Glutamatergic neuron (in vitro differentiated cells): ENCODE measurements around the gene MPND. TPM values are rescaled to one million over a fixed set of nuclear protein-coding genes. Genes with fewer than 3 reads are reported as not detected.

Experiments
- DNase-seq: peaks from one replicate; pipeline ENCODE4 v3.0.0; 2022
- H3K27ac Mint-ChIP-seq: one replicate; pipeline ENCODE4 v1.8.0; 2020; ENCODE audit warnings: mild to moderate bottlenecking, mixed read lengths, inconsistent platforms; ENCODE audit not compliant: unreplicated experiment
- H3K27me3 Mint-ChIP-seq: one replicate; pipeline ENCODE4 v1.8.0; 2020; ENCODE audit warnings: mild to moderate bottlenecking, moderate library complexity, mixed read lengths, inconsistent platforms; ENCODE audit not compliant: unreplicated experiment
- H3K36me3 Mint-ChIP-seq: one replicate; pipeline ENCODE4 v1.8.0; 2020; ENCODE audit warnings: mild to moderate bottlenecking, mixed read lengths, inconsistent platforms; ENCODE audit not compliant: unreplicated experiment
- H3K4me1 Mint-ChIP-seq: one replicate; pipeline ENCODE4 v1.8.0; 2020; ENCODE audit warnings: mild to moderate bottlenecking, low read depth, mixed read lengths, inconsistent platforms; ENCODE audit not compliant: unreplicated experiment
- H3K4me3 Mint-ChIP-seq: one replicate; pipeline ENCODE4 v1.8.0; 2020; ENCODE audit warnings: mild to moderate bottlenecking, mixed read lengths, inconsistent platforms; ENCODE audit not compliant: unreplicated experiment
- H3K9me3 Mint-ChIP-seq: one replicate; pipeline ENCODE4 v1.8.0; 2020; ENCODE audit warnings: mild to moderate bottlenecking, moderate library complexity, mixed read lengths, inconsistent platforms; ENCODE audit not compliant: unreplicated experiment
- CTCF ChIP-seq: fragments of 200-600 bp; sonication (generic); IDR thresholded peaks from one replicate; pipeline ENCODE4 v1.5.0; 2021; ENCODE audit not compliant: partially characterized antibody, unreplicated experiment
- total RNA-seq: library from RNA; stranded (reverse); fragmentation: NEBNext Ultra II Directional; extraction: Animal tissue kit (Norgen Biotek cat#: 25700); gene quantifications from one replicate; pipeline ENCODE4 v1.2.1, GENCODE V29; 2021; ENCODE audit not compliant: unreplicated experiment

The MPND gene
- total RNA-seq, 1 donor from 2014 or later = 56.7 TPM

- Mint-ChIP-seq H3K4me1 (peaks cover 12% of the 10 kb centered on the region), H3K27ac (peak within 1 kb of the TSS; percentile 87), H3K27me3 (peaks cover 2% of the 10 kb centered on the region), H3K4me3 (peak within 1 kb of the TSS; percentile 93), H3K9me3 (no peaks in the 10 kb centered on the region), H3K36me3 (no peaks in the 10 kb centered on the region)
- DNase-seq = peak; percentile 90
- peak; percentile 89 for TF ChIP-seq CTCF
Observed at GRCh38 chr19:4400135-4400936, 57.0 kb downstream of the MPND start, which contains the start of gene SH3GL1. TSS of gene SH3GL1 (minus strand) at chr19:4400547. CDS start at chr19:4400368, 179 bp downstream.

DNA sequence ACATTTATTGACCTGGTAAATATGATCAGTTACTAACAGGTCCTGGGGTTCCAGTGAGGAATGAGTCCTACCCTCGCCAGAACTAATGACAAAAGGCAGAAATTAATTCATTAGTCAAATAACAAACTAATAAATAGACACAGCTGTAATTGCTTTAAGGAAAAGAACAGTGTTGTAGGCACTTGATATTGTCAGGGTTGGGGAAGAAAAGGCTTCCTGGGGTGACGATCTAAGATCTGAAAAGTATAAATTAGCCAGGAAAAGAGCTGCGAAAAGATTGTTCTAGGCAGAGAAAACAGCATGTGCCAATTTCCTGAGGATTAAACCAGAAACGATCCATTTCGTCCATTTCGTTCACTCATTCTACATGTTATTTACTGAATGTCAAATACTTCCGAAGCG lies 58.4 kb downstream of the MPND start:
- no peaks in the 10 kb centered on the region for H3K9me3 Mint-ChIP-seq
- peak; percentile 16 for TF ChIP-seq CTCF

GRCh38 chr19:4402171-4403004 lies 59.0 kb downstream of the MPND start, which contains the start of gene CHAF1A:
TSS of gene CHAF1A (plus strand) at chr19:4402640. CDS start at chr19:4402763, 123 bp downstream.
- H3K27me3 Mint-ChIP-seq = peaks cover 2% of the 10 kb centered on the region
- H3K36me3 Mint-ChIP-seq = no peaks in the 10 kb centered on the region
- peaks cover 5% of the 10 kb centered on the region for H3K4me1 Mint-ChIP-seq
- peak within 1 kb of the TSS; percentile 75 for H3K27ac Mint-ChIP-seq
- peak; percentile 99 for DNase-seq
- H3K9me3 Mint-ChIP-seq = no peaks in the 10 kb centered on the region
- TF ChIP-seq CTCF = no peak
- peak within 1 kb of the TSS; percentile 88 for H3K4me3 Mint-ChIP-seq

More for the DNA sequence above, 58.4 kb downstream of the MPND start:
- Mint-ChIP-seq H3K36me3 (no peaks in the 10 kb centered on the region), H3K4me3 (peak overlapping the region; percentile 86), H3K27ac (peak overlapping the region; percentile 75), H3K4me1 (peaks cover 9% of the 10 kb centered on the region), H3K27me3 (peaks cover 2% of the 10 kb centered on the region)
- DNase-seq = no peak

DNA sequence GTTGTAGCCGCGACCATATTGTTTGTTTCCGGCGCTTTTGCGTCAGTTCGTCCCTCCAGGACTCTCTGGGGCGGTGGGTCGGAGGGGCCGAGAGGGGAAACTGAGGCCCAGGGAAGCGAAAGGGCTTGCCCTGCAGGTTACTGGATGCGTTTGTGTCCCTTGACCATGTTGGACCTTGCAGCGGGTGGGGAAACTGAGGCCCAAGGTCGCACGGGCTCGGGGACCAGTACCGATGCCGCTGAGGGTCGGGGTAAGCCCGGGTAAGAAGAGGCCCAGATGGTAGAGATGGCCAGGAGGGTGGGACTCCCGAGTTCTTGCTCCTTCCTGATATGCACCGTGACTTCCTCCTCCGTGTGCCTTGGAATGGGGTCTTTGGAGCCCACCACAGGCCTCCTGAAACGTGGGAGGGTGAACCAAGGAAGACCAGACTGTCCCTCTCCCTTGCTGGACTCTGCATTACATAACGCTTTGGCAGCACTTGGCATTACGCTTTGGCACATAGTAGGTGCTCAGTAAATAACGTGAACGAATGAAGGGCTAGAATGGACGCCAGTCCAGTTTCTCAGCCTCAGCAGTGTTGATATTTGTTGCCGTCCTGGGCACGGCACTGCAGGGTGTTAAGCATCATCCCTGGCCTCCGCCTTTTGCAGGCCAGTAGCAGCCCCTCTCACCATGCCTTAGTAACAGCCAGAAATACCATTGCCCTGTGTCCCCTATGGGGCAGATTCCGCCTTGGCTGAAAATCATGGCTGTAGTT lies 59.8 kb downstream of the MPND start:
- H3K36me3 Mint-ChIP-seq = no peaks in the 10 kb centered on the region
- H3K4me3 Mint-ChIP-seq = peak overlapping the region; percentile 88
- H3K9me3 Mint-ChIP-seq = no peaks in the 10 kb centered on the region
- DNase-seq = no peak
- peaks cover 5% of the 10 kb centered on the region for H3K4me1 Mint-ChIP-seq
- H3K27ac Mint-ChIP-seq = peak overlapping the region; percentile 48
- no peak for TF ChIP-seq CTCF
- H3K27me3 Mint-ChIP-seq = peaks cover 2% of the 10 kb centered on the region
